GM19438 (cell line): ENCODE results near the gene ABHD14A.

ENCODE experiments used
- ATAC-seq: cut with Tn5 transposase; IDR thresholded peaks from one replicate; pipeline ENCODE4 v1.9.1; 2021; ENCODE audit warnings: low read depth; ENCODE audit not compliant: unreplicated experiment

ABHD14A gene

GRCh38 chr3:51940648-51941462, 34.0 kb upstream of the ABHD14A start:
- ATAC-seq, result no peak

GRCh38 chr3:51941463-51941797, 33.4 kb upstream of the ABHD14A start:
- no peak for ATAC-seq

- ATAC-seq, result peak; percentile 90
Measured at GRCh38 chr3:51941798-51942602, 32.9 kb upstream of the ABHD14A start, which contains the start of the genes PARP3 and RRP9. Gene PARP3 (plus strand): TSS chr3:51942363. CDS start chr3:51943356, 993 bp downstream. Gene RRP9 (minus strand): TSS chr3:51941904. CDS start chr3:51941867, 37 bp downstream.

- ATAC-seq, result no peak
Measured at GRCh38 chr3:51942603-51943450, 32.0 kb upstream of the ABHD14A start.

GRCh38 chr3:51943451-51944391, 31.1 kb upstream of the ABHD14A start:
- no peak for ATAC-seq

GRCh38 chr3:51944451-51945021, 30.3 kb upstream of the ABHD14A start:
- ATAC-seq, result no peak

- no peak for ATAC-seq
Measured at GRCh38 chr3:51945031-51945840, 29.6 kb upstream of the ABHD14A start.

GRCh38 chr3:51945926-51946705, 28.7 kb upstream of the ABHD14A start:
- no peak for ATAC-seq

GRCh38 chr3:51946796-51947195, 28.1 kb upstream of the ABHD14A start:
- ATAC-seq, result no peak

- no peak for ATAC-seq
Measured at GRCh38 chr3:51947215-51947900, 27.5 kb upstream of the ABHD14A start.

GRCh38 chr3:51948016-51948580, 26.8 kb upstream of the ABHD14A start:
- ATAC-seq, result no peak

GRCh38 chr3:51949121-51949520, 25.7 kb upstream of the ABHD14A start:
- no peak for ATAC-seq

- no peak for ATAC-seq
Measured at GRCh38 chr3:51950899-51951298, 24.0 kb upstream of the ABHD14A start.

GRCh38 chr3:51953445-51953844, 21.4 kb upstream of the ABHD14A start:
- ATAC-seq, result no peak

GRCh38 chr3:51954105-51954504, 20.8 kb upstream of the ABHD14A start:
- ATAC-seq, result no peak

- ATAC-seq, result no peak
Measured at GRCh38 chr3:51954713-51955112, 20.2 kb upstream of the ABHD14A start.
